Measurements from ENCODE around the gene ALKAL2. TPM values are rescaled to one million over a fixed set of nuclear protein-coding genes. Genes with fewer than 3 reads are reported as not detected.

ALKAL2 gene
- total RNA-seq, 4 donors from 2014 or later, result 1.6 to 9.1 (median 3.6) TPM; not detected in 1

- TF ChIP-seq POLR2A (IDR thresholded peaks at IDR 0.05) (no peak), CTCF (IDR thresholded peaks at IDR 0.05) (no peak)
- H3K36me3 ChIP-seq, result peaks cover 0 to 37% (median 0%) of the 10 kb centered on the region in 3 donors
- H3K27ac ChIP-seq, result no peak overlapping the region
- H3K4me3 ChIP-seq, result no peak overlapping the region
- DNase-seq, result no peak
- peaks cover 0 to 10% (median 0%) of the 10 kb centered on the region in 4 donors for H3K4me1 ChIP-seq
- H3K27me3 ChIP-seq, result no peaks in the 10 kb centered on the region
- no peaks in the 10 kb centered on the region for H3K9me3 ChIP-seq
These were observed 14.6 kb downstream of the ALKAL2 start for GRCh38 chr2:273333-273732.

GRCh38 chr2:271917-272316 is 16.0 kb downstream of the ALKAL2 start:
- Histone ChIP-seq H3K36me3 (peaks cover 0 to 23% (median 0%) of the 10 kb centered on the region in 3 donors), H3K9me3 (no peaks in the 10 kb centered on the region), H3K27ac (no peak overlapping the region), H3K4me1 (peaks cover 0 to 12% (median 0%) of the 10 kb centered on the region in 4 donors), H3K4me3 (no peak overlapping the region), H3K27me3 (no peaks in the 10 kb centered on the region)
- DNase-seq, result no peak
- no peak for TF ChIP-seq CTCF (IDR thresholded peaks at IDR 0.05)
- TF ChIP-seq POLR2A (IDR thresholded peaks at IDR 0.05), result no peak

GRCh38 chr2:270861-271260 is 17.0 kb downstream of the ALKAL2 start:
- no peaks in the 10 kb centered on the region for H3K9me3 ChIP-seq
- H3K27me3 ChIP-seq, result no peaks in the 10 kb centered on the region
- H3K4me3 ChIP-seq, result no peak overlapping the region
- DNase-seq, result no peak
- H3K36me3 ChIP-seq, result peaks cover 0 to 17% (median 0%) of the 10 kb centered on the region in 3 donors
- peaks cover 0 to 22% (median 0%) of the 10 kb centered on the region in 4 donors for H3K4me1 ChIP-seq
- no peak overlapping the region for H3K27ac ChIP-seq
- TF ChIP-seq POLR2A (IDR thresholded peaks at IDR 0.05) (no peak), CTCF (IDR thresholded peaks at IDR 0.05) (no peak)

GRCh38 chr2:269356-270030 is 18.4 kb downstream of the ALKAL2 start:
- Histone ChIP-seq H3K27me3 (no peaks in the 10 kb centered on the region), H3K27ac (no peak overlapping the region), H3K36me3 (peaks cover 0 to 11% (median 0%) of the 10 kb centered on the region in 3 donors), H3K4me3 (no peak overlapping the region), H3K9me3 (no peaks in the 10 kb centered on the region), H3K4me1 (peaks cover 0 to 27% (median 1%) of the 10 kb centered on the region in 4 donors)
- TF ChIP-seq POLR2A (IDR thresholded peaks at IDR 0.05) (no peak), CTCF (IDR thresholded peaks at IDR 0.05) (no peak)
- DNase-seq, result no peak

GRCh38 chr2:268323-268722 is 19.6 kb downstream of the ALKAL2 start:
- peaks cover 0 to 27% (median 1%) of the 10 kb centered on the region in 4 donors for H3K4me1 ChIP-seq
- no peak overlapping the region for H3K27ac ChIP-seq
- DNase-seq, result no peak
- H3K4me3 ChIP-seq, result no peak overlapping the region
- peaks cover 0 to 2% (median 0%) of the 10 kb centered on the region in 3 donors for H3K36me3 ChIP-seq
- no peaks in the 10 kb centered on the region for H3K27me3 ChIP-seq
- TF ChIP-seq POLR2A (IDR thresholded peaks at IDR 0.05) (no peak), CTCF (IDR thresholded peaks at IDR 0.05) (no peak)
- H3K9me3 ChIP-seq, result no peaks in the 10 kb centered on the region
